Activated B cell treated with CpG ODN at 0.5 μM for 24 hours (primary cell): ENCODE measurements around the gene PGLYRP1. TPM values are rescaled to one million over a fixed set of nuclear protein-coding genes. Genes with fewer than 3 reads are reported as not detected.
A peak's percentile ranks its signal among the peaks of the same experiment; 100 is the strongest.

Experiments
- ATAC-seq: fragments of 200-7000 bp; cut with Tn5 transposase; one replicate; pipeline ENCODE4 v1.10.0; 2021; ENCODE audit warnings: low read depth, mild to moderate bottlenecking, moderate library complexity
- CTCF ChIA-PET: fragments of 350-600 bp; sonication (Branson Sonifier 250); formaldehyde crosslinking; loops from one replicate; lab custom pipeline; 2021; ENCODE audit warnings: antibody characterized with exemption; lab: Charles Lee
- POLR2A ChIA-PET: fragments of 350-600 bp; sonication (Branson Sonifier 250); formaldehyde crosslinking; loops from one replicate; lab custom pipeline; 2021; ENCODE audit warnings: antibody characterized with exemption; lab: Charles Lee
- DNase-seq: peaks from one replicate; pipeline ENCODE4 v3.0.0; 2022
- H3K27ac Mint-ChIP-seq: one replicate; pipeline ENCODE4 v1.8.0; 2020; ENCODE audit warnings: mixed read lengths
- H3K27me3 Mint-ChIP-seq: one replicate; pipeline ENCODE4 v1.8.0; 2021; ENCODE audit warnings: mixed read lengths
- H3K36me3 Mint-ChIP-seq: one replicate; pipeline ENCODE4 v1.8.0; 2021; ENCODE audit warnings: low read depth, mixed read lengths
- H3K4me1 Mint-ChIP-seq: one replicate; pipeline ENCODE4 v1.8.0; 2021; ENCODE audit warnings: mixed read lengths
- H3K4me3 Mint-ChIP-seq: one replicate; pipeline ENCODE4 v1.8.0; 2020; ENCODE audit warnings: mild to moderate bottlenecking, mixed read lengths
- H3K9me3 Mint-ChIP-seq: one replicate; pipeline ENCODE4 v1.8.0; 2020; ENCODE audit warnings: mixed read lengths
- intact Hi-C: fragments of 100-400 bp; cut with micrococcal nuclease; formaldehyde crosslinking; loops from one replicate; pipeline ENCODE4 v1.15.1; 2024
- total RNA-seq: library from RNA; stranded (reverse); gene quantifications from 2 replicates; pipeline ENCODE4 v1.2.3, GENCODE V29; 2022
- TF ChIP-seq, protein P1 (sequence below): fragments of 200-600 bp; IDR thresholded peaks from one replicate; pipeline ENCODE4 v1.8.0; 2022; ENCODE audit warnings: antibody characterized with exemption, mild to moderate bottlenecking

PGLYRP1 gene
- total RNA-seq, 1 donor from 2014 or later: not detected

- ChIA-PET POLR2A (no interaction called here), CTCF (interaction anchor here (1.8 kb wide), 1 partner anchor 57 kb away, joined by 4 read pairs; no protein-coding TSS in a partner anchor)
- TF ChIP-seq, protein P1, sequence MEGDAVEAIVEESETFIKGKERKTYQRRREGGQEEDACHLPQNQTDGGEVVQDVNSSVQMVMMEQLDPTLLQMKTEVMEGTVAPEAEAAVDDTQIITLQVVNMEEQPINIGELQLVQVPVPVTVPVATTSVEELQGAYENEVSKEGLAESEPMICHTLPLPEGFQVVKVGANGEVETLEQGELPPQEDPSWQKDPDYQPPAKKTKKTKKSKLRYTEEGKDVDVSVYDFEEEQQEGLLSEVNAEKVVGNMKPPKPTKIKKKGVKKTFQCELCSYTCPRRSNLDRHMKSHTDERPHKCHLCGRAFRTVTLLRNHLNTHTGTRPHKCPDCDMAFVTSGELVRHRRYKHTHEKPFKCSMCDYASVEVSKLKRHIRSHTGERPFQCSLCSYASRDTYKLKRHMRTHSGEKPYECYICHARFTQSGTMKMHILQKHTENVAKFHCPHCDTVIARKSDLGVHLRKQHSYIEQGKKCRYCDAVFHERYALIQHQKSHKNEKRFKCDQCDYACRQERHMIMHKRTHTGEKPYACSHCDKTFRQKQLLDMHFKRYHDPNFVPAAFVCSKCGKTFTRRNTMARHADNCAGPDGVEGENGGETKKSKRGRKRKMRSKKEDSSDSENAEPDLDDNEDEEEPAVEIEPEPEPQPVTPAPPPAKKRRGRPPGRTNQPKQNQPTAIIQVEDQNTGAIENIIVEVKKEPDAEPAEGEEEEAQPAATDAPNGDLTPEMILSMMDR: no peak
- no peak for ATAC-seq
- DNase-seq: no peak
- intact Hi-C loops: no loop called here
- Mint-ChIP-seq H3K27ac (no peak overlapping the region), H3K4me1 (peaks cover 19% of the 10 kb centered on the region), H3K27me3 (peaks cover 72% of the 10 kb centered on the region), H3K4me3 (peak overlapping the region; percentile 44), H3K9me3 (no peaks in the 10 kb centered on the region), H3K36me3 (no peaks in the 10 kb centered on the region)
Measured at GRCh38 chr19:45971260-45971902, 51.5 kb downstream of the PGLYRP1 start.

DNA sequence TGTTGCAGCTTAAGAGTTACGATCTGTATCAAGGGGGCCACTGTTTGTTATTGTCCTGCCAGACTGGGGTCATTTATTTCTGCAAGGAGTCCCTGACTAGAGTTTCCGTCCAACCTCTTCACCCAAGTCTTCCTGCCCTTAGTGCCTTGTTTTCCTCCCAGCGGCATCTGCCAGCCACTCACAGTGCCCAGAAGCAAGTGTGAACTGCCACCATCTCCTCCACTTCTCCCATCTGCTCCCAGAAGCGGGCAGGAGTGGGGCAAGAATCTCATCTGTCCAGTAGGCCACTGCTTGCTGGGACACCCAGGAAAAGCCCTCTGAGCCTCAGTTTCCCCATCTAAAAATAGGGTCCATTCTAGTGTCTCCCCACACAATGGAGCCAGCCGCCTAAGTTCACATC lies 53.2 kb downstream of the PGLYRP1 start:
- Mint-ChIP-seq H3K27me3 (peaks cover 72% of the 10 kb centered on the region), H3K4me3 (no peak overlapping the region), H3K4me1 (peaks cover 19% of the 10 kb centered on the region), H3K27ac (no peak overlapping the region), H3K36me3 (no peaks in the 10 kb centered on the region), H3K9me3 (no peaks in the 10 kb centered on the region)
- POLR2A ChIA-PET: no interaction called here
- TF ChIP-seq, protein P1: no peak
- no peak for DNase-seq
- ATAC-seq: no peak
- CTCF ChIA-PET: no interaction called here
- intact Hi-C loops: no loop called here

Other genes with a start within 250 kb of the PGLYRP1 start
- gene DMPK, start 240.6 kb downstream of the PGLYRP1 start, total RNA-seq: 34.3 and 39.0 TPM in 2 replicates
- 64.7 and 77.3 TPM in 2 replicates for gene DMWD, start 230.2 kb downstream of the PGLYRP1 start, total RNA-seq
- 0.29 and 0.51 TPM in 2 replicates for gene RSPH6A, start 207.7 kb downstream of the PGLYRP1 start, total RNA-seq
- 131 and 150 TPM in 2 replicates for gene SYMPK, start 159.9 kb downstream of the PGLYRP1 start, total RNA-seq
- not detected in 2 replicates for gene FOXA3, start 158.7 kb downstream of the PGLYRP1 start, total RNA-seq
- 14.8 and 17.5 TPM in 2 replicates for gene IRF2BP1, start 136.9 kb downstream of the PGLYRP1 start, total RNA-seq
- gene MYPOP, start 120.4 kb downstream of the PGLYRP1 start, total RNA-seq: 5.6 and 6.0 TPM in 2 replicates
- gene NANOS2, start 108.3 kb downstream of the PGLYRP1 start, total RNA-seq: not detected in 2 replicates
- not detected in 2 replicates for gene NOVA2, start 49.2 kb downstream of the PGLYRP1 start, total RNA-seq
- 24.9 and 26.9 TPM in 2 replicates for gene CCDC61, start 27.6 kb downstream of the PGLYRP1 start, total RNA-seq
- not detected in 2 replicates for gene IGFL4, start 17.9 kb upstream of the PGLYRP1 start, total RNA-seq
- not detected in 2 replicates for gene IGFL3, start 101.6 kb upstream of the PGLYRP1 start, total RNA-seq
- not detected in 2 replicates for gene IGFL2, start 125.2 kb upstream of the PGLYRP1 start, total RNA-seq
- gene IGFL1, start 206.7 kb upstream of the PGLYRP1 start, total RNA-seq: not detected in 2 replicates